DND-41 (cell line): Measurements from ENCODE around the gene HELZ.

Experiments
- ATAC-seq: fragments of 200-7000 bp; cut with Tn5 transposase; 3 replicates; pipeline ENCODE4 v1.9.1; 2021; ENCODE audit warnings: low read depth; ENCODE audit not compliant: insufficient read depth
- DNase-seq: peaks from one replicate; pipeline ENCODE4 v3.0.0-alpha.2; 2020
- H2AFZ ChIP-seq: 2 replicates; pipeline ENCODE4 v1.6.0; 2012; ENCODE audit warnings: low read depth, low read length
- H3K27ac ChIP-seq: 2 replicates; pipeline ENCODE4 v1.5.1; 2012; ENCODE audit warnings: low read length, inconsistent platforms
- H3K27me3 ChIP-seq: fragments of 200-600 bp; sonication (generic); 2 replicates; pipeline ENCODE4 v1.6.0; 2012; ENCODE audit warnings: low read length, mild to moderate bottlenecking, inconsistent platforms; ENCODE audit not compliant: insufficient read depth, poor library complexity
- H3K36me3 ChIP-seq: 2 replicates; pipeline ENCODE4 v1.5.1; 2012; ENCODE audit warnings: low read length, inconsistent platforms; ENCODE audit not compliant: insufficient read depth
- H3K4me1 ChIP-seq: 2 replicates; pipeline ENCODE4 v1.5.1; 2012; ENCODE audit warnings: mild to moderate bottlenecking, low read length; ENCODE audit not compliant: insufficient read depth
- H3K4me2 ChIP-seq: 2 replicates; pipeline ENCODE4 v1.6.0; 2012; ENCODE audit warnings: mild to moderate bottlenecking, moderate library complexity, low read length, inconsistent platforms; ENCODE audit not compliant: insufficient read depth
- H3K4me3 ChIP-seq, 2 experiments: fragments of 200-600 bp in 1 of 2; shearing (Covaris generic) in 1 of 2; 2 replicates each; pipeline ENCODE4 v1.5.1; 2012 to 2016; ENCODE audit warnings: inconsistent platforms in 2 of 2, low read length in 2 of 2, mild to moderate bottlenecking in 2 of 2, low read depth in 1 of 2, moderate library complexity in 1 of 2
- H3K79me2 ChIP-seq: 2 replicates; pipeline ENCODE4 v1.6.0; 2012; ENCODE audit warnings: low read length, inconsistent platforms; ENCODE audit not compliant: insufficient read depth
- H3K9ac ChIP-seq: 2 replicates; pipeline ENCODE4 v1.6.0; 2012; ENCODE audit warnings: low read depth, mild to moderate bottlenecking, inconsistent platforms, low read length, moderate library complexity
- H3K9me3 ChIP-seq: 2 replicates; pipeline ENCODE4 v1.5.1; 2012; ENCODE audit warnings: low read length, moderate library complexity, mild to moderate bottlenecking, inconsistent platforms; ENCODE audit not compliant: insufficient read depth, severe bottlenecking
- H4K20me1 ChIP-seq: 2 replicates; pipeline ENCODE4 v1.6.0; 2012; ENCODE audit warnings: low read length; ENCODE audit not compliant: insufficient read depth
- CTCF ChIP-seq: IDR thresholded peaks from 2 replicates; pipeline ENCODE4 v1.5.1; 2012; ENCODE audit warnings: borderline replicate concordance, low read length, moderate library complexity, mild to moderate bottlenecking; ENCODE audit not compliant: poor library complexity, severe bottlenecking; ENCODE audit errors: extremely low read depth
- EZH2 ChIP-seq: IDR thresholded peaks from 3 replicates; pipeline ENCODE4 v1.6.1; 2012; ENCODE audit warnings: borderline replicate concordance, low read depth, mild to moderate bottlenecking, moderate library complexity, low read length, inconsistent platforms; ENCODE audit not compliant: severe bottlenecking

The HELZ gene

GRCh38 chr17:67049025-67049739 lies 195.8 kb downstream of the HELZ start:
- Histone ChIP-seq H3K27ac (no peak overlapping the region), H4K20me1 (no peaks in the 10 kb centered on the region), H3K36me3 (no peaks in the 10 kb centered on the region), H3K9ac (no peak overlapping the region), H3K27me3 (no peaks in the 10 kb centered on the region), H3K9me3 (peaks cover 21% of the 10 kb centered on the region), H2AFZ (no peak overlapping the region), H3K4me2 (no peak overlapping the region), H3K4me3 (no peak overlapping the region), H3K4me1 (no peaks in the 10 kb centered on the region), H3K79me2 (no peaks in the 10 kb centered on the region)
- DNase-seq (no peak), ATAC-seq (no peak)
- TF ChIP-seq EZH2: no peak
- TF ChIP-seq CTCF: no peak

GRCh38 chr17:67047382-67047781 lies 197.6 kb downstream of the HELZ start:
- H3K9ac ChIP-seq: no peak overlapping the region
- H3K4me1 ChIP-seq: no peaks in the 10 kb centered on the region
- no peak for DNase-seq
- H3K9me3 ChIP-seq: peaks cover 21% of the 10 kb centered on the region
- no peak overlapping the region for H3K4me2 ChIP-seq
- H3K4me3 ChIP-seq: no peak overlapping the region
- no peaks in the 10 kb centered on the region for H3K36me3 ChIP-seq
- no peaks in the 10 kb centered on the region for H3K27me3 ChIP-seq
- no peak for TF ChIP-seq EZH2
- no peak for TF ChIP-seq CTCF
- no peak overlapping the region for H2AFZ ChIP-seq
- H3K27ac ChIP-seq: no peak overlapping the region
- H3K79me2 ChIP-seq: no peaks in the 10 kb centered on the region
- H4K20me1 ChIP-seq: no peaks in the 10 kb centered on the region
- ATAC-seq: no peak

GRCh38 chr17:67046398-67046797 lies 198.6 kb downstream of the HELZ start:
- no peaks in the 10 kb centered on the region for H4K20me1 ChIP-seq
- peaks cover 21% of the 10 kb centered on the region for H3K9me3 ChIP-seq
- H3K4me3 ChIP-seq: no peak overlapping the region
- H2AFZ ChIP-seq: no peak overlapping the region
- H3K27ac ChIP-seq: no peak overlapping the region
- no peaks in the 10 kb centered on the region for H3K36me3 ChIP-seq
- no peak for TF ChIP-seq CTCF
- no peak for TF ChIP-seq EZH2
- no peaks in the 10 kb centered on the region for H3K4me1 ChIP-seq
- no peaks in the 10 kb centered on the region for H3K27me3 ChIP-seq
- no peak overlapping the region for H3K9ac ChIP-seq
- H3K79me2 ChIP-seq: no peaks in the 10 kb centered on the region
- H3K4me2 ChIP-seq: no peak overlapping the region
- no peak for DNase-seq
- no peak for ATAC-seq
